ENCODE data around the gene ZNF536.
A peak's percentile ranks its signal among the peaks of the same experiment; 100 is the strongest.
"Not testable (repeated sequence)": the region's sequence is repeated elsewhere in the genome, so short reads cannot be mapped to it uniquely, and the experiment has no call there.

Gene ZNF536

GRCh38 chr19:30442674-30443073 is 70.5 kb downstream of the ZNF536 start:
- Histone ChIP-seq H3K27ac (ENCODE audit: low read depth, low read length) (no peak overlapping the region), H3K4me3 (ENCODE audit: low read depth, low read length) (no peak overlapping the region), H3K9me3 (ENCODE audit: control insufficient read depth, insufficient read depth, low read length) (no peaks in the 10 kb centered on the region), H3K9ac (ENCODE audit: low read depth, low read length) (no peak overlapping the region), H3K27me3 (ENCODE audit: control insufficient read depth, insufficient read depth, low read length) (no peaks in the 10 kb centered on the region), H3K36me3 (ENCODE audit: control insufficient read depth, insufficient read depth, low read length) (no peaks in the 10 kb centered on the region), H3K4me1 (ENCODE audit: control insufficient read depth, insufficient read depth, low read length) (peaks cover 4% of the 10 kb centered on the region; the same call in 1 of the 2 replicates)

- no peaks in the 10 kb centered on the region for H3K27me3 ChIP-seq (ENCODE audit: control insufficient read depth, insufficient read depth, low read length)
- H3K4me1 ChIP-seq (ENCODE audit: control insufficient read depth, insufficient read depth, low read length): peaks cover 14% of the 10 kb centered on the region
Observed at GRCh38 chr19:30443531-30444252, 71.5 kb downstream of the ZNF536 start.

DNA sequence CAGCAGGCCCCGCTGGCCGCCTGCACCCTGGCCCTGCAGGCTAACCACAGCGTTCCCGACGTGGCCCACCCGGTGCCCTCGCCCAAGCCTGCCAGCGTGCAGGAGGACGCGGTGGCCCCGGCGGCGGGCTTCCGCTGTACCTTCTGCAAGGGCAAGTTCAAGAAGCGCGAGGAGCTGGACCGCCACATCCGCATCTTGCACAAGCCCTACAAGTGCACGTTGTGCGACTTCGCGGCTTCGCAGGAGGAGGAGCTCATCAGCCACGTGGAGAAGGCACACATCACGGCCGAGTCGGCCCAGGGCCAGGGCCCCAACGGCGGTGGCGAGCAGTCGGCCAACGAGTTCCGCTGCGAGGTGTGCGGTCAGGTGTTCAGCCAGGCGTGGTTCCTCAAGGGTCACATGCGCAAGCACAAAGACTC is 72.1 kb downstream of the ZNF536 start:
- H3K27ac ChIP-seq (ENCODE audit: low read depth, low read length): no peak overlapping the region
- H3K9me3 ChIP-seq (ENCODE audit: control insufficient read depth, insufficient read depth, low read length): no peaks in the 10 kb centered on the region
- H3K4me3 ChIP-seq (ENCODE audit: low read depth, low read length): no peak overlapping the region

More at GRCh38 chr19:30443531-30444252, 71.5 kb downstream of the ZNF536 start:
- H3K9ac ChIP-seq (ENCODE audit: low read depth, low read length): no peak overlapping the region
- H3K36me3 ChIP-seq (ENCODE audit: control insufficient read depth, insufficient read depth, low read length): no peaks in the 10 kb centered on the region
- no peaks in the 10 kb centered on the region for H3K9me3 ChIP-seq (ENCODE audit: control insufficient read depth, insufficient read depth, low read length)
- no peak overlapping the region for H3K4me3 ChIP-seq (ENCODE audit: low read depth, low read length)
- H3K27ac ChIP-seq (ENCODE audit: low read depth, low read length): no peak overlapping the region

GRCh38 chr19:30444686-30445232 is 72.6 kb downstream of the ZNF536 start:
- Histone ChIP-seq H3K9ac (ENCODE audit: low read depth, low read length) (no peak overlapping the region), H3K27me3 (ENCODE audit: control insufficient read depth, insufficient read depth, low read length) (no peaks in the 10 kb centered on the region)

More for the DNA sequence above, 72.1 kb downstream of the ZNF536 start:
- Histone ChIP-seq H3K36me3 (ENCODE audit: control insufficient read depth, insufficient read depth, low read length) (no peaks in the 10 kb centered on the region), H3K27me3 (ENCODE audit: control insufficient read depth, insufficient read depth, low read length) (no peaks in the 10 kb centered on the region), H3K4me1 (ENCODE audit: control insufficient read depth, insufficient read depth, low read length) (peaks cover 19% of the 10 kb centered on the region), H3K9ac (ENCODE audit: low read depth, low read length) (no peak overlapping the region)

DNA sequence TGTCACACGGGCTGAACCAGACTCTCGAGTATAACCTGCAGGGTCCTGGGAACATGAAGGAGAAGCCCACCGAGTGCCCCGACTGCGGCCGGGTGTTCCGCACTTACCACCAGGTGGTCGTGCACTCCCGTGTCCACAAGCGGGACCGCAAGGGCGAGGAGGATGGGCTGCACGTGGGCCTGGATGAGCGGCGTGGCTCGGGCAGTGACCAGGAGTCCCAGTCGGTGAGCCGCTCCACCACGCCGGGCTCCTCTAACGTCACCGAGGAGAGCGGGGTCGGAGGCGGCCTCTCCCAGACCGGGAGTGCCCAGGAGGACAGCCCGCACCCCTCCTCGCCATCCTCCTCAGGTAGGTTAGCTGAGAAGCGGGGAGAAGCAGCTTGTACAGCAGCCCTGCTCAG is 73.2 kb downstream of the ZNF536 start:
- H3K9ac ChIP-seq (ENCODE audit: low read depth, low read length): no peak overlapping the region
- H3K4me3 ChIP-seq (ENCODE audit: low read depth, low read length): no peak overlapping the region
- H3K9me3 ChIP-seq (ENCODE audit: control insufficient read depth, insufficient read depth, low read length): no peaks in the 10 kb centered on the region
- no peak overlapping the region for H3K27ac ChIP-seq (ENCODE audit: low read depth, low read length)
- H3K36me3 ChIP-seq (ENCODE audit: control insufficient read depth, insufficient read depth, low read length): no peaks in the 10 kb centered on the region
- H3K4me1 ChIP-seq (ENCODE audit: control insufficient read depth, insufficient read depth, low read length): peaks cover 29% of the 10 kb centered on the region
- H3K27me3 ChIP-seq (ENCODE audit: control insufficient read depth, insufficient read depth, low read length): no peaks in the 10 kb centered on the region

More at GRCh38 chr19:30444686-30445232, 72.6 kb downstream of the ZNF536 start:
- H3K27ac ChIP-seq (ENCODE audit: low read depth, low read length): no peak overlapping the region
- no peaks in the 10 kb centered on the region for H3K36me3 ChIP-seq (ENCODE audit: control insufficient read depth, insufficient read depth, low read length)
- H3K4me3 ChIP-seq (ENCODE audit: low read depth, low read length): no peak overlapping the region
- H3K4me1 ChIP-seq (ENCODE audit: control insufficient read depth, insufficient read depth, low read length): peaks cover 24% of the 10 kb centered on the region
- H3K9me3 ChIP-seq (ENCODE audit: control insufficient read depth, insufficient read depth, low read length): no peaks in the 10 kb centered on the region

GRCh38 chr19:30446120-30446519 is 73.9 kb downstream of the ZNF536 start:
- not testable (repeated sequence) for H3K27ac ChIP-seq (ENCODE audit: low read depth, low read length); H3K36me3 ChIP-seq (ENCODE audit: control insufficient read depth, insufficient read depth, low read length); H3K27me3 ChIP-seq (ENCODE audit: control insufficient read depth, insufficient read depth, low read length); H3K9me3 ChIP-seq (ENCODE audit: control insufficient read depth, insufficient read depth, low read length); H3K9ac ChIP-seq (ENCODE audit: low read depth, low read length); H3K4me3 ChIP-seq (ENCODE audit: low read depth, low read length)
- H3K4me1 ChIP-seq (ENCODE audit: control insufficient read depth, insufficient read depth, low read length): peaks cover 32% of the 10 kb centered on the region

GRCh38 chr19:30446850-30447552 is 74.8 kb downstream of the ZNF536 start:
- Histone ChIP-seq H3K9ac (ENCODE audit: low read depth, low read length) (no peak overlapping the region), H3K36me3 (ENCODE audit: control insufficient read depth, insufficient read depth, low read length) (no peaks in the 10 kb centered on the region), H3K9me3 (ENCODE audit: control insufficient read depth, insufficient read depth, low read length) (no peaks in the 10 kb centered on the region), H3K4me3 (ENCODE audit: low read depth, low read length) (no peak overlapping the region), H3K4me1 (ENCODE audit: control insufficient read depth, insufficient read depth, low read length) (peaks cover 32% of the 10 kb centered on the region), H3K27me3 (ENCODE audit: control insufficient read depth, insufficient read depth, low read length) (no peaks in the 10 kb centered on the region), H3K27ac (ENCODE audit: low read depth, low read length) (no peak overlapping the region)

DNA sequence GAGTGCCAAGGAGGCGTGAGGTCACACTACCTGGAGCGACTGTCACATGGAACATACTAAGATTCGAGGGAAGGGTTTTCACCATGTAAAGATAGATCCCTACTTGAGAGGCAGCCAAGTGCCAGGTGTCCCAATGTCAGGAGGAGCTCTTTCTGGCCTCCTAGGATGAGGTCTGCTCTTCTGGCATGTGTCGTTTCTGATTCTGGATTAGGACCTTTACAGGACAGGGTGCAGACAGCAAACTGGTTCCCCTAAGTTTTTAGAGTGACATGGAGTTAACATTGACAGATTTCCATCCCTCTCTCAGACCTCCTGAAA is 75.3 kb downstream of the ZNF536 start:
- Histone ChIP-seq H3K36me3 (ENCODE audit: control insufficient read depth, insufficient read depth, low read length) (no peaks in the 10 kb centered on the region), H3K9me3 (ENCODE audit: control insufficient read depth, insufficient read depth, low read length) (no peaks in the 10 kb centered on the region), H3K4me3 (ENCODE audit: low read depth, low read length) (no peak overlapping the region), H3K27ac (ENCODE audit: low read depth, low read length) (no peak overlapping the region), H3K9ac (ENCODE audit: low read depth, low read length) (no peak overlapping the region), H3K4me1 (ENCODE audit: control insufficient read depth, insufficient read depth, low read length) (peaks cover 32% of the 10 kb centered on the region), H3K27me3 (ENCODE audit: control insufficient read depth, insufficient read depth, low read length) (no peaks in the 10 kb centered on the region)

DNA sequence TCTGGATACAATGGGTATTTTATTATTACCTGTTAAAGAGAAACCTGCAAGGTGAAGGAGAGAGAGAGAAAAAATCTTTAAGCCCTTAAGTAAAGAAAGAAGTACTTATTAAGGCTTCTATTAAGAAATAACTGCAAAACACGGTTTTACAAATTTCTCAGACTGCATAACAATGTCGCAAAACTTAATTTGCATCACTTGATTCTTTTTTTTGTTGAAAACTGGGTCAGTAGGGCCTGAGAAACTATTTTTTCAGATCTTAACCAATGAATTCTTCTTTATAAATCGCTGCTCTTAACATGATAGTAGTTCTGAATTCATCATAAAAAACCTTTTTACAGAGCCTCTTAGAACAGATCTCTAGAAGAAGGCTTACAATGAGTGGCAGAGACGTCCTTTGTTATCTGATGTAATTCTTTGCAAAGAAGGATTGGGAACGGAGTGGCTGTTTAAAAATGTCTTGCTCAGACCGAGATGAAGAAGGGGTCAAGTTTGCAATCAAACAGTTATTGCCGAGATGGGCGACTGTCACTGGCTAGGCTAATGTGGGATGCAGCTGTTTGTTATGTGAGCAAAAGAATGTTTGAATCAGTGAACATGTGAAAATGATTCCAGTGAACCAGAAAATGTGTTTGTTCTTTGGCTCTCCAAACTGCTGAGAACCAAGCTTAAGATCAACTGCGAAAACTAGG is 76.3 kb downstream of the ZNF536 start:
- Histone ChIP-seq H3K36me3 (ENCODE audit: control insufficient read depth, insufficient read depth, low read length) (no peaks in the 10 kb centered on the region), H3K27me3 (ENCODE audit: control insufficient read depth, insufficient read depth, low read length) (no peaks in the 10 kb centered on the region), H3K9ac (ENCODE audit: low read depth, low read length) (no peak overlapping the region), H3K4me1 (ENCODE audit: control insufficient read depth, insufficient read depth, low read length) (peaks cover 32% of the 10 kb centered on the region), H3K9me3 (ENCODE audit: control insufficient read depth, insufficient read depth, low read length) (no peaks in the 10 kb centered on the region), H3K27ac (ENCODE audit: low read depth, low read length) (peak overlapping the region; percentile 45), H3K4me3 (ENCODE audit: low read depth, low read length) (no peak overlapping the region)

DNA sequence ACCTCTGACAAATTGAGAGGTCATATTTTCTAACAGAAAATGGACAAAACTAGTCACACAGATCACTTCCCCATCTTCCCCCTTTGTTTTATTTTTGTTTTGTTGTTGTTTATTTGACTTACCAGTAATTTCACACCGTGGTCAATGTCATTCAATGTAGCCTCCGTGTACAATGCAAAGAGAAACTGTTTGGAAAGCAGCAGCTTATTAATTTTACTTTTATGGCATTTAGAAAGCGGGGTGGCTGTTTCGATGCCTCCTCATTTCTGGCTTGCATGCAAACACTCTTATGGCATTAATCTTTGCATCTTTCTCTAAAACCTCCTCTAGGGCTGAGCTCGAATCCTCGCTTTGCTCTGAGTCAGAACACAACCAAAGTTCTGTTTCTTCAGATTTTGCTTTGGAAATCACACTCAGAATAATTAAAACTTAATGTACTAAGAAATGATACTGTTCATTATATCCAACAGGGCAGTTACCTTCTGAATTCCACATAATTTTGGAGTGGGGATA is 77.0 kb downstream of the ZNF536 start:
- Histone ChIP-seq H3K27ac (ENCODE audit: low read depth, low read length) (peak overlapping the region; percentile 45), H3K4me1 (ENCODE audit: control insufficient read depth, insufficient read depth, low read length) (peaks cover 32% of the 10 kb centered on the region), H3K36me3 (ENCODE audit: control insufficient read depth, insufficient read depth, low read length) (no peaks in the 10 kb centered on the region), H3K4me3 (ENCODE audit: low read depth, low read length) (no peak overlapping the region), H3K9me3 (ENCODE audit: control insufficient read depth, insufficient read depth, low read length) (no peaks in the 10 kb centered on the region), H3K27me3 (ENCODE audit: control insufficient read depth, insufficient read depth, low read length) (no peaks in the 10 kb centered on the region), H3K9ac (ENCODE audit: low read depth, low read length) (no peak overlapping the region)

Data from HUES48 (cell line).